IMR-90 (cell line): ENCODE measurements around the gene REN. TPM values are rescaled to one million over a fixed set of nuclear protein-coding genes. Genes with fewer than 3 reads are reported as not detected.

ENCODE experiments used
- ATAC-seq: fragments of 200-7000 bp; cut with Tn5 transposase; 2 replicates; pipeline ENCODE4 v1.9.1; 2020; ENCODE audit warnings: low read depth, mild to moderate bottlenecking, moderate library complexity
- BruUV-seq: library from RNA; stranded (reverse); fragments of 400-500 nt; replicated peaks from 2 replicates; lab custom pipeline; 2021; lab: Mats Ljungman, UMichigan
- CTCF ChIA-PET: fragments of 300-600 bp; formaldehyde crosslinking; extraction: SDS; loops from one replicate; lab custom pipeline; 2021; ENCODE audit warnings: antibody characterized with exemption; lab: Yijun Ruan, JAX
- POLR2A ChIA-PET: fragments of 300-600 bp; sonication (Branson Sonifier 250); formaldehyde crosslinking; loops from one replicate; lab custom pipeline; 2022; ENCODE audit warnings: antibody characterized with exemption; ENCODE audit not compliant: unreplicated experiment; lab: Charles Lee
- DNase-seq: peaks from one replicate; pipeline ENCODE4 v3.0.0; 2013
- H2AFZ ChIP-seq: replicated peaks from 2 replicates; pipeline ENCODE3; 2013; ENCODE audit warnings: low read length, mild to moderate bottlenecking; ENCODE audit not compliant: poor library complexity
- H2AK5ac ChIP-seq: 2 replicates; pipeline ENCODE4 v1.6.1; 2013; ENCODE audit warnings: low read depth, low read length, inconsistent platforms
- H2AK9ac ChIP-seq: replicated peaks from 2 replicates; pipeline ENCODE3; 2013; ENCODE audit warnings: mild to moderate bottlenecking, low read depth, low read length, moderate library complexity; ENCODE audit not compliant: poor library complexity
- H2BK120ac ChIP-seq: 2 replicates; pipeline ENCODE4 v1.6.1; 2013; ENCODE audit warnings: low read depth, low read length, inconsistent platforms
- H2BK15ac ChIP-seq: 3 replicates; pipeline ENCODE4 v1.6.1; 2013; ENCODE audit warnings: low read depth, low read length, inconsistent platforms
- H2BK20ac ChIP-seq: 2 replicates; pipeline ENCODE4 v1.6.1; 2013; ENCODE audit warnings: low read depth, mild to moderate bottlenecking, inconsistent platforms, low read length, moderate library complexity
- H2BK5ac ChIP-seq: 2 replicates; pipeline ENCODE4 v1.6.1; 2013; ENCODE audit warnings: mild to moderate bottlenecking, low read depth, low read length, inconsistent platforms; ENCODE audit not compliant: poor library complexity, severe bottlenecking
- H3K14ac ChIP-seq: replicated peaks from 2 replicates; pipeline ENCODE4 v1.6.1; 2013; ENCODE audit warnings: low read depth, low read length, inconsistent platforms
- H3K18ac ChIP-seq: 2 replicates; pipeline ENCODE4 v1.6.1; 2013; ENCODE audit warnings: low read depth, low read length, control low read depth
- H3K23ac ChIP-seq: 2 replicates; pipeline ENCODE4 v1.6.1; 2013; ENCODE audit warnings: low read depth, low read length, inconsistent platforms
- H3K27ac ChIP-seq: 2 replicates; pipeline ENCODE4 v1.5.1; 2013; ENCODE audit warnings: mild to moderate bottlenecking, control low read depth, low read length; ENCODE audit not compliant: insufficient read depth
- H3K27me3 ChIP-seq: 2 replicates; pipeline ENCODE4 v1.6.1; 2013; ENCODE audit warnings: low read length; ENCODE audit not compliant: control insufficient read depth, insufficient read depth
- H3K36me3 ChIP-seq: 2 replicates; pipeline ENCODE4 v1.6.1; 2013; ENCODE audit warnings: low read length, mixed read lengths; ENCODE audit not compliant: control insufficient read depth, insufficient read depth
- H3K4ac ChIP-seq: 2 replicates; pipeline ENCODE4 v1.6.1; 2013; ENCODE audit warnings: low read depth, low read length, inconsistent platforms
- H3K4me1 ChIP-seq: 2 replicates; pipeline ENCODE4 v1.6.1; 2013; ENCODE audit warnings: low read length, mixed read lengths; ENCODE audit not compliant: control insufficient read depth, insufficient read depth
- H3K4me2 ChIP-seq: 2 replicates; pipeline ENCODE4 v1.6.1; 2013; ENCODE audit warnings: low read depth, mild to moderate bottlenecking, control low read depth, low read length, moderate library complexity
- H3K4me3 ChIP-seq: 2 replicates; pipeline ENCODE4 v1.5.1; 2013; ENCODE audit warnings: low read depth, mild to moderate bottlenecking, control low read depth, low read length, moderate library complexity; ENCODE audit not compliant: insufficient read depth
- H3K56ac ChIP-seq: 2 replicates; pipeline ENCODE4 v1.6.1; 2013; ENCODE audit warnings: low read length, inconsistent platforms; ENCODE audit not compliant: insufficient read depth; ENCODE audit errors: extremely low read depth
- H3K79me1 ChIP-seq, 2 experiments: 2 replicates each; pipeline ENCODE4 v1.6.1; 2013; ENCODE audit warnings: low read length in 2 of 2, inconsistent platforms in 1 of 2, low read depth in 1 of 2
- H3K9ac ChIP-seq: 2 replicates; pipeline ENCODE4 v1.6.1; 2013; ENCODE audit warnings: low read depth, low read length, control low read depth
- H3K9me1 ChIP-seq: 2 replicates; pipeline ENCODE4 v1.6.1; 2013; ENCODE audit warnings: low read length, inconsistent platforms; ENCODE audit not compliant: insufficient read depth
- H3K9me3 ChIP-seq: 2 replicates; pipeline ENCODE4 v1.6.1; 2013; ENCODE audit warnings: low read length; ENCODE audit not compliant: control insufficient read depth, insufficient read depth
- H4K20me1 ChIP-seq: 2 replicates; pipeline ENCODE4 v1.6.1; 2013; ENCODE audit warnings: low read length, inconsistent platforms; ENCODE audit not compliant: insufficient read depth
- H4K5ac ChIP-seq: 2 replicates; pipeline ENCODE4 v1.6.1; 2013; ENCODE audit warnings: mild to moderate bottlenecking, low read depth, low read length, control low read depth
- H4K8ac ChIP-seq, 2 experiments: 2 replicates each; pipeline ENCODE4 v1.6.1; 2013; ENCODE audit warnings: low read depth in 2 of 2, low read length in 2 of 2, control low read depth in 1 of 2, inconsistent platforms in 1 of 2
- H4K91ac ChIP-seq: 2 replicates; pipeline ENCODE4 v1.6.1; 2013; ENCODE audit warnings: low read depth, low read length, inconsistent platforms; ENCODE audit not compliant: insufficient read depth
- BHLHE40 ChIP-seq: fragments of 150-350 bp; IDR thresholded peaks from 2 replicates; pipeline ENCODE4 v1.6.1; 2016; ENCODE audit warnings: mild to moderate bottlenecking, low read depth, low read length
- CEBPB ChIP-seq: IDR thresholded peaks from 2 replicates; pipeline ENCODE4 v1.6.1; 2012; ENCODE audit warnings: low read depth, low read length, improper control_type of control experiment
- CHD1 ChIP-seq: IDR thresholded peaks from 2 replicates; pipeline ENCODE4 v1.6.1; 2012; ENCODE audit warnings: low read depth, low read length, improper control_type of control experiment
- FOS ChIP-seq: fragments of 150-350 bp; IDR thresholded peaks from 2 replicates; pipeline ENCODE4 v1.6.1; 2016; ENCODE audit warnings: low read depth, low read length
- MAFK ChIP-seq: IDR thresholded peaks from 2 replicates; pipeline ENCODE4 v1.6.1; 2012; ENCODE audit warnings: low read depth, low read length, improper control_type of control experiment
- MAZ ChIP-seq: IDR thresholded peaks from 2 replicates; pipeline ENCODE4 v1.6.1; 2012; ENCODE audit warnings: low read depth, mild to moderate bottlenecking, low read length, improper control_type of control experiment, moderate library complexity, borderline replicate concordance
- MXI1 ChIP-seq: IDR thresholded peaks from 2 replicates; pipeline ENCODE4 v1.6.1; 2012; ENCODE audit warnings: low read depth, mild to moderate bottlenecking, low read length, moderate library complexity, borderline replicate concordance
- POLR2A ChIP-seq: IDR thresholded peaks from 2 replicates; pipeline ENCODE4 v1.6.1; 2012; ENCODE audit warnings: mild to moderate bottlenecking, low read depth, low read length
- RAD21 ChIP-seq: IDR thresholded peaks from 2 replicates; pipeline ENCODE4 v1.6.1; 2012; ENCODE audit warnings: low read length, improper control_type of control experiment
- RCOR1 ChIP-seq: IDR thresholded peaks from 2 replicates; pipeline ENCODE4 v1.6.1; 2012; ENCODE audit warnings: mild to moderate bottlenecking, low read length, improper control_type of control experiment; ENCODE audit not compliant: insufficient replicate concordance
- RFX5 ChIP-seq: IDR thresholded peaks from 2 replicates; pipeline ENCODE4 v1.8.0; 2012; ENCODE audit warnings: low read depth, mild to moderate bottlenecking, low read length, moderate library complexity
- SMC3 ChIP-seq: fragments of 150-350 bp; IDR thresholded peaks from 2 replicates; pipeline ENCODE4 v1.6.1; 2016; ENCODE audit warnings: low read depth, mild to moderate bottlenecking, antibody characterized with exemption, low read length, moderate library complexity
- WGBS, 2 experiments: methylation state at CpG; one replicate each; pipeline versions ENCODE4 v1.1.5 to v1.1.7; 2013; ENCODE audit warnings: missing lambda C conversion rate in 2 of 2; ENCODE audit not compliant: insufficient read length in 1 of 2; ENCODE audit errors: extremely low coverage in 2 of 2; 5-methylcytosine and 5-hydroxymethylcytosine counted together
- dilution Hi-C: fragments of 300-500 bp; cut with HindIII; formaldehyde crosslinking; loops from one replicate; pipeline ENCODE4 v1.14.3; 2018; ENCODE audit warnings: low sequenced_read_pairs; ENCODE audit not compliant: unreplicated experiment
- in situ Hi-C: fragments of 300-500 bp; cut with MboI; formaldehyde crosslinking; loops from 3 replicates; pipeline ENCODE4 v1.14.3; 2019; ENCODE audit warnings: low sequenced_read_pairs, inconsistent platforms, mixed read lengths
- intact Hi-C: fragments of 100-400 bp; cut with micrococcal nuclease; formaldehyde crosslinking; loops from 2 replicates; pipeline ENCODE4 v1.10.0; 2022
- polyA plus RNA-seq, 3 experiments: library from polyadenylated mRNA; depleted of rRNA; stranded (reverse); fragments of >200 nt; gene quantifications; 2 replicates each; pipeline ENCODE4 v1.2.3, GENCODE V29; 2012; ENCODE audit warnings: low replicate concordance in 1 of 3
- total RNA-seq: library from RNA; depleted of rRNA; stranded (reverse); fragments of >200 nt; gene quantifications from 2 replicates; pipeline ENCODE4 v1.2.3, GENCODE V29; 2012
- TF ChIP-seq, protein P1 (sequence below): fragments of 150-350 bp; IDR thresholded peaks from 2 replicates; pipeline ENCODE4 v1.6.1; 2016; ENCODE audit warnings: low read depth, mild to moderate bottlenecking, low read length, moderate library complexity, borderline replicate concordance
- TF ChIP-seq, protein P2 (sequence below): fragments of 150-350 bp; IDR thresholded peaks from 2 replicates; pipeline ENCODE4 v1.6.1; 2017; ENCODE audit warnings: mild to moderate bottlenecking, antibody characterized with exemption, low read length, low read depth

The REN gene
- total and polyA plus RNA-seq, 2 of the 4 experiments (the other 2 are of a cell fraction) = 0.54 to 1.2 TPM

DNA sequence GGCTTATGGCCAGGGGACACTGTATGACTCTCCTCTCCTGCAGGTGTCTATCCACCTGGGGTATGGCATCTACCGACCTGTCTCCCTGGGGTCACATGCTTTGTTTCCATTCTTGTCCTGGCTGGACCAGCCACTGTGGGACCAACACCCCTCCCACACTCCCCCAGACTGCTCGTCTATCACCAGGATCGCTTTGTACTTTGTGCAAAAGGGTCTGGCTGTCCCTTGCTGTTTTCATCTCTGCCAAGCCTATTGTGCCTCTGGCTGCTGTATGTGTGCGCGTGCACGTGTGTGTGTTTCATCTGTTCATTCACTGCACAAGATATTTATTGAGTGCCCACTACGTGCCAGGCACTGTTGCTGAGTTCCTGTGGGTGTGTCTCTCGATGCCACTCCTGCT lies 39.8 kb downstream of the REN start (continued):
- TF ChIP-seq, protein P1, sequence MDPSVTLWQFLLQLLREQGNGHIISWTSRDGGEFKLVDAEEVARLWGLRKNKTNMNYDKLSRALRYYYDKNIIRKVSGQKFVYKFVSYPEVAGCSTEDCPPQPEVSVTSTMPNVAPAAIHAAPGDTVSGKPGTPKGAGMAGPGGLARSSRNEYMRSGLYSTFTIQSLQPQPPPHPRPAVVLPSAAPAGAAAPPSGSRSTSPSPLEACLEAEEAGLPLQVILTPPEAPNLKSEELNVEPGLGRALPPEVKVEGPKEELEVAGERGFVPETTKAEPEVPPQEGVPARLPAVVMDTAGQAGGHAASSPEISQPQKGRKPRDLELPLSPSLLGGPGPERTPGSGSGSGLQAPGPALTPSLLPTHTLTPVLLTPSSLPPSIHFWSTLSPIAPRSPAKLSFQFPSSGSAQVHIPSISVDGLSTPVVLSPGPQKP = no peak
- TF ChIP-seq RCOR1 = no peak
- no peak for TF ChIP-seq FOS

DNA sequence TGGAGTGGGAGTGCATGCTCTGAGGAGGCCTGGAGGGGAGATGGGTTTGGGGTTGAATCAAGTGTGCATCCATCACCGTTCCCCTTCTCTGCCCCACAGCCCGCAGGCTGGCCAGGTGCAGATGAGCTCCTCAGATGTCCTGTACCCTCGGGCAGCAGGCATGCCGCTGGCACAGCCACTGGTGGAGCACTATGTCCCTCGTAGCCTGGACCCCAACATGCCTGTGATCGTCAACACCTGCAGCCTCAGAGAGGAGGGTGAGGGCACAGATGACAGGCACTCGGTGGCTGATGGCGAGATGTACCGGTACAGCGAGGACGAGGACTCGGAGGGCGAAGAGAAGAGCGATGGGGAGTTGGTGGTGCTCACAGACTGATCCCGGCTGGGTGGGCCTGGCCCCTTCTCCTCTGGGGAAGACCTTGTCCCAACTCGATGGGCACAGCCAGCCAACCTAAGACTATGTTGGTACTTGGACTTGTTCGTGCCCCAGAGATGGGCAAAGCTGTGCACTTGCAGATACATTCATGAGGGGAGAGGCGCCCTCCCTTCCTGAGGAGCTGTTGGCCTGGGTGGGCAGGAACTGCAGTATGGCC lies 40.3 kb downstream of the REN start:
- no TSS peak for BruUV-seq
- H4K91ac ChIP-seq = no peak overlapping the region
- H3K4me2 ChIP-seq = no peak overlapping the region
- H2AK5ac ChIP-seq = no peak overlapping the region
- no peak overlapping the region for H4K5ac ChIP-seq
- in situ Hi-C loops (loop anchor here (5.0 kb wide), 1 partner anchor 254 kb away; no protein-coding TSS in a partner anchor), intact Hi-C loops (no loop called here), dilution Hi-C loops (loop anchor here (25.0 kb wide), 1 partner anchor 264 kb away; the partner anchor contains the start of gene SNRPE)
- H3K56ac ChIP-seq = no peak overlapping the region
- no peak overlapping the region for H3K14ac ChIP-seq
- no peak overlapping the region for H2AFZ ChIP-seq
- ChIA-PET POLR2A (no interaction called here), CTCF (interaction anchor here (7.8 kb wide), 1 partner anchor 255 kb away, joined by 95 read pairs; no protein-coding TSS in a partner anchor)
- no peak overlapping the region; the same call in 1 of the 2 replicates for H3K4ac ChIP-seq
- no peak overlapping the region for H3K18ac ChIP-seq
- H2BK15ac ChIP-seq = no peak overlapping the region
- H3K4me1 ChIP-seq = peaks cover 12% of the 10 kb centered on the region
- TF ChIP-seq, protein P1 = no peak
- TF ChIP-seq MAFK (no peak), RAD21 (no peak), MAZ (no peak), BHLHE40 (no peak), POLR2A (no peak), RFX5 (no peak), CEBPB (no peak), FOS (no peak), CHD1 (no peak), SMC3 (no peak), MXI1 (no peak)
- TF ChIP-seq, protein P2, sequence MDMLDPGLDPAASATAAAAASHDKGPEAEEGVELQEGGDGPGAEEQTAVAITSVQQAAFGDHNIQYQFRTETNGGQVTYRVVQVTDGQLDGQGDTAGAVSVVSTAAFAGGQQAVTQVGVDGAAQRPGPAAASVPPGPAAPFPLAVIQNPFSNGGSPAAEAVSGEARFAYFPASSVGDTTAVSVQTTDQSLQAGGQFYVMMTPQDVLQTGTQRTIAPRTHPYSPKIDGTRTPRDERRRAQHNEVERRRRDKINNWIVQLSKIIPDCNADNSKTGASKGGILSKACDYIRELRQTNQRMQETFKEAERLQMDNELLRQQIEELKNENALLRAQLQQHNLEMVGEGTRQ = no peak
- H2BK5ac ChIP-seq = no peak overlapping the region
- H3K23ac ChIP-seq = no peak overlapping the region
- 72% methylated on average over 2 of the region's 18 CpGs; no CpG with 5 or more reads in 1 of the 2 experiments for WGBS, 2 experiments
- DNase-seq (no peak), ATAC-seq (no peak)
- H3K9me1 ChIP-seq = 0 out of 2 replicates have a peak, but pooled peaks cover 5% of the 10 kb centered on the region
- H4K20me1 ChIP-seq = no peaks in the 10 kb centered on the region
- H3K4me3 ChIP-seq = no peak overlapping the region
- H2AK9ac ChIP-seq = no peak overlapping the region
- no peak overlapping the region for H4K8ac ChIP-seq
- H2BK120ac ChIP-seq = no peak overlapping the region
- H3K27ac ChIP-seq = no peak overlapping the region
- H3K27me3 ChIP-seq = no peaks in the 10 kb centered on the region
- H3K9me3 ChIP-seq = no peaks in the 10 kb centered on the region
- H2BK20ac ChIP-seq = no peak overlapping the region
- no peaks in the 10 kb centered on the region for H3K79me1 ChIP-seq
- peaks cover 7% of the 10 kb centered on the region for H3K36me3 ChIP-seq
- no peak overlapping the region for H3K9ac ChIP-seq
